ENCODE results near the gene CFAP251. TPM values are rescaled to one million over a fixed set of nuclear protein-coding genes. Genes with fewer than 3 reads are reported as not detected.

Gene CFAP251
- total RNA-seq, 1 donor from 2014 or later: 2.8 TPM

GRCh38 chr12:122004633-122005071 is 86.3 kb downstream of the CFAP251 start:
- TF ChIP-seq CTCF (IDR thresholded peaks at IDR 0.05; ENCODE audit: partially characterized antibody, unreplicated experiment): no peak
- Mint-ChIP-seq H3K27ac (ENCODE audit: unreplicated experiment) (no peak overlapping the region), H3K4me3 (ENCODE audit: unreplicated experiment) (no peak overlapping the region), H3K4me1 (ENCODE audit: low read depth, unreplicated experiment) (peaks cover 38% of the 10 kb centered on the region), H3K9me3 (ENCODE audit: unreplicated experiment) (peaks cover 17% of the 10 kb centered on the region), H3K27me3 (ENCODE audit: unreplicated experiment) (peaks cover 13% of the 10 kb centered on the region), H3K36me3 (ENCODE audit: unreplicated experiment) (peaks cover 12% of the 10 kb centered on the region)
- DNase-seq: no peak

- H3K9me3 Mint-ChIP-seq (ENCODE audit: unreplicated experiment): peaks cover 17% of the 10 kb centered on the region
- no peak overlapping the region for H3K4me3 Mint-ChIP-seq (ENCODE audit: unreplicated experiment)
- H3K4me1 Mint-ChIP-seq (ENCODE audit: low read depth, unreplicated experiment): peaks cover 36% of the 10 kb centered on the region
- H3K27ac Mint-ChIP-seq (ENCODE audit: unreplicated experiment): no peak overlapping the region
- no peak for DNase-seq
- TF ChIP-seq CTCF (IDR thresholded peaks at IDR 0.05; ENCODE audit: partially characterized antibody, unreplicated experiment): no peak
- H3K27me3 Mint-ChIP-seq (ENCODE audit: unreplicated experiment): peaks cover 13% of the 10 kb centered on the region
- H3K36me3 Mint-ChIP-seq (ENCODE audit: unreplicated experiment): peaks cover 11% of the 10 kb centered on the region
These were observed 86.9 kb downstream of the CFAP251 start for GRCh38 chr12:122005252-122005776.

- H3K27me3 Mint-ChIP-seq (ENCODE audit: unreplicated experiment): peaks cover 12% of the 10 kb centered on the region
- H3K27ac Mint-ChIP-seq (ENCODE audit: unreplicated experiment): no peak overlapping the region
- H3K4me3 Mint-ChIP-seq (ENCODE audit: unreplicated experiment): no peak overlapping the region
- TF ChIP-seq CTCF (IDR thresholded peaks at IDR 0.05; ENCODE audit: partially characterized antibody, unreplicated experiment): no peak
- H3K4me1 Mint-ChIP-seq (ENCODE audit: low read depth, unreplicated experiment): peaks cover 36% of the 10 kb centered on the region
- DNase-seq: no peak
- H3K36me3 Mint-ChIP-seq (ENCODE audit: unreplicated experiment): peaks cover 10% of the 10 kb centered on the region
- H3K9me3 Mint-ChIP-seq (ENCODE audit: unreplicated experiment): peaks cover 13% of the 10 kb centered on the region
These were observed 88.0 kb downstream of the CFAP251 start for GRCh38 chr12:122006186-122006926.

- Mint-ChIP-seq H3K4me1 (ENCODE audit: low read depth, unreplicated experiment) (peaks cover 22% of the 10 kb centered on the region), H3K27ac (ENCODE audit: unreplicated experiment) (no peak overlapping the region), H3K27me3 (ENCODE audit: unreplicated experiment) (peaks cover 7% of the 10 kb centered on the region), H3K9me3 (ENCODE audit: unreplicated experiment) (peaks cover 9% of the 10 kb centered on the region), H3K4me3 (ENCODE audit: unreplicated experiment) (no peak overlapping the region), H3K36me3 (ENCODE audit: unreplicated experiment) (peaks cover 9% of the 10 kb centered on the region)
- TF ChIP-seq CTCF (IDR thresholded peaks at IDR 0.05; ENCODE audit: partially characterized antibody, unreplicated experiment): no peak
- no peak for DNase-seq
These were observed 91.3 kb downstream of the CFAP251 start for GRCh38 chr12:122009741-122010140.

- Mint-ChIP-seq H3K4me1 (ENCODE audit: low read depth, unreplicated experiment) (peaks cover 21% of the 10 kb centered on the region), H3K36me3 (ENCODE audit: unreplicated experiment) (peaks cover 9% of the 10 kb centered on the region), H3K27ac (ENCODE audit: unreplicated experiment) (no peak overlapping the region), H3K27me3 (ENCODE audit: unreplicated experiment) (peaks cover 7% of the 10 kb centered on the region), H3K9me3 (ENCODE audit: unreplicated experiment) (peaks cover 9% of the 10 kb centered on the region), H3K4me3 (ENCODE audit: unreplicated experiment) (no peak overlapping the region)
- TF ChIP-seq CTCF (IDR thresholded peaks at IDR 0.05; ENCODE audit: partially characterized antibody, unreplicated experiment): no peak
- no peak for DNase-seq
These were observed 93.8 kb downstream of the CFAP251 start for GRCh38 chr12:122012184-122012583.
